GM12873 (cell line): ENCODE results near the gene BTBD19.
A peak's percentile ranks its signal among the peaks of the same experiment; 100 is the strongest.

ENCODE experiments used
- CTCF ChIP-seq: IDR thresholded peaks from 2 replicates; pipeline ENCODE4 v1.5.1; 2012; ENCODE audit warnings: low read depth, mild to moderate bottlenecking, moderate library complexity, low read length, control low read depth; ENCODE audit not compliant: insufficient read depth; ENCODE audit errors: missing control alignments

Gene BTBD19

GRCh38 chr1:44835738-44836675 is 27.7 kb downstream of the BTBD19 start:
- peak; percentile 94 for TF ChIP-seq CTCF

- no peak for TF ChIP-seq CTCF
These were observed 31.3 kb downstream of the BTBD19 start for GRCh38 chr1:44839576-44839975.

- TF ChIP-seq CTCF, result no peak
These were observed 34.2 kb downstream of the BTBD19 start for GRCh38 chr1:44842486-44842861.

GRCh38 chr1:44842862-44843655 is 34.7 kb downstream of the BTBD19 start, which contains the start of gene PTCH2:
TSS of gene PTCH2 (minus strand) at chr1:44843253. CDS start at chr1:44842932, 321 bp downstream.
- TF ChIP-seq CTCF, result no peak

GRCh38 chr1:44846985-44847384 is 38.7 kb downstream of the BTBD19 start:
- no peak for TF ChIP-seq CTCF

- no peak for TF ChIP-seq CTCF
These were observed 39.5 kb downstream of the BTBD19 start for GRCh38 chr1:44847845-44848244.

GRCh38 chr1:44848456-44849181 is 40.3 kb downstream of the BTBD19 start:
- TF ChIP-seq CTCF, result no peak
